ENCODE measurements around the gene CCDC91. TPM values are rescaled to one million over a fixed set of nuclear protein-coding genes. Genes with fewer than 3 reads are reported as not detected.
"Not testable (repeated sequence)": the region's sequence is repeated elsewhere in the genome, so short reads cannot be mapped to it uniquely, and the experiment has no call there.

CCDC91 gene
- total RNA-seq, 2 experiments from 2014 or later: 19.0 to 22.1 TPM

DNA sequence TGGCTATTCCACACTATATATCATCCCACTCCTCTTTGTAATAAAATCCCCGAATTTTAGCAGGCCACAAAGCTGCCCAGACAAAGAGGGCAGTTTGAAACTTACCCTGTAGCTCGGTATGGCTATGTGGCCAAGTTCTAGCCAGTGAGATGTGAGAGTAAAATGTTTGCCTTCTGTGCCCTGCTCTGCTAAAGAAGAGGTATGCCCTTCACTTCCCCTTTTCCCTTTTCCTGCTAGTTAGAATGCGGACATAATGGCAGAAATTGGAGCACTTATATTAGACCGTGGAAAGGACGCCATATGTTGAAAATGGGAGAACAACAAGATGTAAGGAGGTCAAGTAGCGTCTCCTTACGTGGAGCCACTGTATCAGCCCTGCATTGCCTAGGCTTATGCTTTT, 11.5 kb upstream of the CCDC91 start:
- POLR2A ChIA-PET: no interaction called here

DNA sequence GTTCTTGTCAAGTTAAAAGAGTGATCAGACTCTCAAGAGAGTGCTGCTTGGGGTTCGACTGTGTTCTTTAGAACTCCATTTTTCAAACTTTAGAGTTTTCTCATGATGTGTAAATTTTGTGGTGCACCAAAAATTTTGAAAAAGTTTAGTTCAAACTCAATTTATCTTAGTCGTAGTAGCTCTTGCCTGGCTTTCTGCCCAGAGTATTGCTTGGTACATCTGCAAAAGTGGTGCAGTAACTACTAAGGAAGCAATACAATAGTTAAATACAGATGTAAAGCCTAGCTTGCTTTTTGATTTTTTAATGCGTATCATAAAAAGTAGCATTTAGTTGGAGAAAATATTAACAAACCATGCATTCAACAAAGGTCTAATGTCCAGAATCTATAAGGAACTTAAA, 9.5 kb upstream of the CCDC91 start:
- CTCF ChIA-PET: no interaction called here
- POLR2A ChIA-PET: no interaction called here

More for the DNA sequence above, 11.5 kb upstream of the CCDC91 start:
- CTCF ChIA-PET: no interaction called here

DNA sequence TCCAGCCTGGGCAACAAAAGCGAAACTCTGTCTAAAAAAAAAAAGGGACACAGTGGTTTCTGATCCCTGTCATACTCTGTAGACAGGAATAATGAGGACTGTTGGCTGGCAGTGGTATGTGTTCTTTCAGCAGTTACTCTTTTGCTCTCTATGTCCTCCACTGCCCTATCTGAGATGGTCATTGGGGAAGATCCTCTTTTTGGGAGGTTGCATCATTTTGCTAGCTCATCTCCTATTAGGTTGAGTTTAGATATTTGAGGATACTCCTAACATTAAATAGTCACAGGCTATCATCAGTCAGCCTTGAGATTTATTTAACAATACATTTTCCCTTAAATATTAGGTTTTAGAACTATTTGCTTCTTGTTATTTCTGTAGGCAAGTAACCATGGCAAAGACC, 5.9 kb upstream of the CCDC91 start:
- ChIA-PET POLR2A (interaction anchor here (0.6 kb wide), 1 partner anchor 9 kb away, joined by 3 read pairs; no protein-coding TSS in a partner anchor), CTCF (no interaction called here)

DNA sequence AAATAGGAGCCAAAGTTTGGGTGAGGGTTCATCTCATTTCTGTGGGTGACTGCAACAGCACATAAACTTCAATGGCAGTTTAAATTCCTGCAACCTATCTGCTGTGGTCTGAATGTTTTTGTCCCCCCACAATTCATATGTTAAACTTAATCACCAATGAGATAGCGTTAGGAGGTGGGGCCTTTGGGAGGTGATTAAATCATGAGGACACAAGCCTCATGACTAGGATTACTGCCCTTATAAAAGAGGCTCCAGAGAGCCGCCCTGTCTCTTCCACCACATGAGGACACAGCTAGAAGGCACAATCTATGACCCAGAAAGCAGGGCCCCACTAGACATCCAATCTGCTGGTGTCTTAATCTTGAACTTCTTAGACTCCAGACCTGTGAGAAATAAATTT, 3.8 kb upstream of the CCDC91 start:
- CTCF ChIA-PET: no interaction called here
- POLR2A ChIA-PET: no interaction called here

DNA sequence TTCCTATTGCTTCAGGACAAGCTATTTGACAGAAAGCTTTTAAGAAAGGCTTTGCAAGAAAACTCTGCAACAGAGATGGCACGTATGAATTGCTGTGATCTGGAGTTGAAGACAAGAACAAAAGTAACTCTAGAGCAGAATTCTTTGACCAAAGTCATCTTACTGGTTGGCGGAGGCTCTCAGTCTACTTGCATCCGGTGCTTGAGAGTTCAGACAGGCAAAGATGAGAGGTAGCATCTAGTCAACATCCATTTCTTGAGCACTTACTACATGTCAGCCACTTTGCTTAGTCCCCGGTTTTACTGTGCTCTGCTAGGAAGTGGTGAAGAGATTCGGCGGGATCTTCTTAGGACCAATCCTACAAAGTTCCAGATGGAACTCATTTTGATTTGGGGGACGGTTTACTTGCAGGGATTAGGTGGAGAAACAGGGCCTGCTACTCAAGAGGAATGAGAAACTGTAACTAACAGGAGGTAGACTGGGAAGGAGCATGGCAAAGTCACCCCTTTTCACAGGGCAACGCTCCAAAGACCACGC, 404 bp upstream of the CCDC91 start:
- ChIA-PET CTCF (interaction anchor here (1.4 kb wide), 1 partner anchor 63 kb away, joined by 4 read pairs; no protein-coding TSS in a partner anchor), POLR2A (interaction anchor here (0.6 to 2.1 kb wide), 3 partner anchors 33 to 1130 kb away, joined by 3 to 8 read pairs (median 4); no protein-coding TSS in a partner anchor)

DNA sequence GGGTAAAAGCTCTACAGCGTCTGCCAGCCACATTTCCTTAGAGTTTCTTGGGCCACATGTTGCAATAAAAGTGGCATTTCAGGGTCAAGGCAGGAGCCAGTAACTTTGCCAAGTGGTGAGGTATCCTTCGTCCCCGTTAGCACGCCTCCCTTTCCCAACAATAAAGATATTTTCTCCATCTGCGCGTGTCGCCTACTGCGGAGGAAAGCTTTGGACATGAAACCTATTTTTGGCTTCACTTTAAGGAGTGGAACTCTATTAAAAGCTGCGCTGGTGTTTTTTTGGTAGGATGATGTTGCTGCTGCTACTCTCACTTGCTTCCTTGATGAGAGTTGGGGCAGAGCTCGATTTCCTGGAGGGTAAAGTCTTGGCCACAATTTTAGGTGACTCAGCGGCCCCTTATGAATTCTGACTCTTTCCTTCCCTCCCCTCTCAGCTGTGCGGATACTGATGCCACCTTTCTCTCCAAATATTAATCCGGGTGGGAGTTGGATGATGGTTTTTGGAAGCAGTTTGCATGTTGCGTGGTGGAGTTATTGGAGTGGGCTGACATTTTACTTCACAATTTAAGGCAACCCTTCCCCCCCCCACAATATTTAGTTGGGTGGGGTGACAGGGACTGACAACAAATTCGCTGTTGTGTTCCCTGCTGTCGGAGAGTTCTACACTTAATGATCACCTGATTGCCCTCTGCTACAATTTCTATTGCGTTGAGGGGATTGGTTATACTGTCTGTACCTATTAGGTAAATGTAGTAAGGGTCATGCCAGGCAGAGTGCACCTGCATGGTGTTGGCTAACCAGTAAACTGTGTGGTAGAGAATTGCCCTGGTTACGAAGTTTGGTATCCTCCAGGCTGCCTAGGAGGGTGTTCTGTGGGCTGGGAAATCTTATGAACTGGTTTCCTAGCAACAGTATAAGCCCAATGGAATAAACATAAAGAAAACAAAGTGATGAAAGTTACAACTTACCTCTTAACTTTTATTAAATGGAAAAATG, 1.1 kb downstream of the CCDC91 start:
- ChIA-PET CTCF (interaction anchor here (1.4 kb wide), 1 partner anchor 62 kb away, joined by 4 read pairs; no protein-coding TSS in a partner anchor), POLR2A (interaction anchor here (1.2 to 2.1 kb wide), 4 partner anchors 32 to 62 kb away, joined by 3 to 8 read pairs (median 5); no protein-coding TSS in a partner anchor)

DNA sequence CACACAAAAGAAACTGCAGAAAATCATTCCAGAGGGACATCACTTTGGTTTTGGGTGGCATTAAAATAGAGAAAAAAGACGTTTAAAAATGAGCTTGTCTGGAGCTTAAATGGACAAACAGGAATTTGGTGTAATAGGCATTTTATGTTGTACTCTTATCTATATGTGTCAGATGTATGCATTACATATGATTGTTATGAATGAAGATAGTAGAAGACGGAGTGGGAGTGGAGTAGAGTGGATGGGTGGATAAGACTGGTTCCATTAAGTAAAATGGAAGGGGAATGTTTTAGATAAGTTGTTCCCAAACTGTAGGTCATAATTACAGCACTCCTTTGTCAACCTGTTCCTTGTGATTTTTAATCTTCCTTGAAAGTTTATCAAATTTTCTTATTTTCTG, 1.9 kb downstream of the CCDC91 start:
- ChIA-PET CTCF (no interaction called here), POLR2A (no interaction called here)

DNA sequence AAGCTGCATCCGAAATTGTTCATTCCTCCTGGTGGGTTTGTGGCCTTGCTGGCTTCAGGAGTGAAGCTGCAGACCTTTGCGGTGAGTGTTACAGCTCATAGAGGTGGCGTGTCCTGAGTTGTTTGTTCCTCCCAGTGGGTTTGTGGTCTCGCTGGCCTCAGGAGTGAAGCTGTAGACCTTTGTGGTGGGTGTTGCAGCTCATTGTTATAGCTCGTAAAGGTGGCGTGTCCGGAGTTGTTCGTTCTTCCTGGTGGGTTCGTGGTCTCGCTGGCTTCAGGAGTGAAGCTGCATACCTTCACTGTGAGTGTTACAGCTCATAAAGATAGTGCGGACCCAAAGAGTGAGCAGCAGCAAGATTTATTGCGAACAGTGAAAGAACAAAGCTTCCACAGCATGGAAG, 4.4 kb downstream of the CCDC91 start:
- POLR2A ChIA-PET: not testable (repeated sequence)
- CTCF ChIA-PET: interaction anchor here (1.2 kb wide), 1 partner anchor 23 kb away, joined by 3 read pairs; no protein-coding TSS in a partner anchor

DNA sequence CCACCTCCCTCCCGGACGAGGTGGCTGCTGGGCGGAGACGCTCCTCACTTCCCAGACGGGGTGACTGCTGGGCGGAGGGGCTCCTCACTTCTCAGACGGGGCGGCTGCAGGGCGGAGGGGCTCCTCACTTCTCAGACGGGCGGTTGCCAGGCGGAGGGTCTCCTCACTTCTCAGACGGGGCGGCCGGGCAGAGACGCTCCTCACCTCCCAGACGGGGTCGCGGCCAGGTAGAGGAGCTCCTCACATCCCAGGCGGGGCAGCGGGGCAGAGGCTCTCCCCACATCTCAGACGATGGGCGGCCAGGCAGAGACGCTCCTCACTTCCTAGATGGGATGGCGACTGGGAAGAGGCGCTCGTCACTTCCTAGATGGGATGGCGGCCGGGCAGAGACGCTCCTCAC, 10.9 kb downstream of the CCDC91 start:
- CTCF ChIA-PET, POLR2A ChIA-PET: not testable (repeated sequence)

DNA sequence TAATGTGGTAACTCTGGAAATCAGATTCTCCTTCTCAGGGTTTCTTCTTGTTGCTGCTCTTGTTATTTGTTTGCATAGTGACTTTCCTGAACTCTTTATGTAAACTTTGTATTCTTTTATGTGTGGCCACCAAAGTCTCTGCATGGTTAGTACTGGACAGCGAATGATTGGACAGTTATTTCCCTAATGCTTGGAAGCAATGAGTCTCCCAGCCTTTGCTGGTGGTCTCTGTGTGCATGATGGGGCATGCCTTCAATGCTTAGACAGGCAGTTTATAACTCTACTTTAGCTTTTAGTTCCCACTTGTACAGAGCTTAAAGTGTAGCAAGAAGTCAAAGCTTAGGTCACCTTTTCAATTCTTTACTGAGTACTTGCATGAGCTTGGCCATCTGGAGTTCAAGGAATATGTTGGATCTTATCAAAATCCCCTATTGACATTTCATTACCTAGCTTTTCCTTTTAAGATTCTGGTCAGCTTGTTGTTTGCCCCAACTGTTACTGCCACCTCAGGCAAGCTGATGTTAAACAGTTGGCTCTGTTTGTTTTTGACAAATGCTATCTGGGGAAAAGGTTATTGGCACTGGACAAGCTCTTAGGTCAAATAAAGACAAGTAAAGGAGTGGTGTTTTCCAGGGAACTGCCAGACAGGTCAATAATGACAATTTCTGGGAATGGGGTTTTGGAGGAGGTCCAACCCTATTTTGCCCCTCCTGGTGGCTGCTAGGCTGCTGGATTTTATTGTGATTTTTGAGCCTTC, 12.3 kb downstream of the CCDC91 start:
- ChIA-PET POLR2A (no interaction called here), CTCF (no interaction called here)

DNA sequence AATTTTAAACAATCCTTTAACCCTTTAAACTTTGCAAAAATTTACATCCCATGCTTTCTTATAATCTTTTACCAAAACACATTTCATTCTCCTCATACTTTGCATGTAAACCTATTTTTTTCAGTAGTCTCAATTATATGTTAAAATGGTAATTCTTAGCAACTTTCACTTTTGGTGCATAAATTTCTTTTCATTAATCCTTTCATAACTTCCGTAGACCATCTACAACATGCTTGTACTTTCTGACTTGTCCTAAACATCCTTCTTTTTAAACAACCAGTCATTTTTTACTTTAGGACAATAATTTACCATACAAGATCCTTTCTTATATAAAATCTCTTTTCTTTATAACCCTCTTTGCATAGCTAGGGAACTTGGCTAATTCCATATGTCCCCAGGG, 19.5 kb downstream of the CCDC91 start:
- ChIA-PET POLR2A (no interaction called here), CTCF (no interaction called here)

DNA sequence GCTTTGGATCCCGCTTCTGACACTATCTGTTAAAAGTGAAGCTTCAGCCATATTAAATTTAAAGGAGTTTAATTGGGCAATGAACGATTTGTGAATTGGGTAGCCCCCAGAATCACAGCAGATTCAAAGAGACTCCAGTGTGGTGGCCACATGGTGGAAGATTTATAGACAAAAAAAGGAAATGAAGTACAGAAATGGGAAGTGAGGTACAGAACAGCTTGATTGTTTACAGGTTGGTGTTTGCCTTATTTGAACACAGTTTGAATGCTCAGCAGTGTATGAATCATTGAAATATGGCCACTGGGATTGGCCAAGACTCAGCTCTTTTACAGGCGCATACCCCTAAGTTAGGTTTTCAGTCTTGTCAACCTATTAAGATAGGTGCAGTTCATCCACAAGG, 21.9 kb downstream of the CCDC91 start:
- ChIA-PET CTCF (no interaction called here), POLR2A (no interaction called here)

DNA sequence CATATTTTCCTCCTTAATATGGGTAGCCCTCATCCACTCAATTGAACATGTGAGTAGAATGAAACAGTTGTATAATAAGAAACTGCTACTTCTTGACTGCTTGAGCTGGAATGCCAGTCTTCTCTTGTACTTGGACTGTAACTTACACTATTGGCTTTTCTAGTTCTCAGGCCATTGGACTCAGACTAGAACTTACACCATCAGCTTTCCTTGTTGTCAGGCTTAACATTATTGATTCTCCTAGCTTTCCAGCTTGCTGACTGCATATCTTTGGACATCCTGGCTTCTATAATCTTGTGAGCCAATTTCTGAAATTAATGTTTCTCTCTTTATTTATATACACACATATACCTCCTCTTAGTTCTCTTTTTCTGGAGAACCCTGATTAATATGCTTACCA, 24.8 kb downstream of the CCDC91 start:
- POLR2A ChIA-PET: no interaction called here
- CTCF ChIA-PET: no interaction called here

DNA sequence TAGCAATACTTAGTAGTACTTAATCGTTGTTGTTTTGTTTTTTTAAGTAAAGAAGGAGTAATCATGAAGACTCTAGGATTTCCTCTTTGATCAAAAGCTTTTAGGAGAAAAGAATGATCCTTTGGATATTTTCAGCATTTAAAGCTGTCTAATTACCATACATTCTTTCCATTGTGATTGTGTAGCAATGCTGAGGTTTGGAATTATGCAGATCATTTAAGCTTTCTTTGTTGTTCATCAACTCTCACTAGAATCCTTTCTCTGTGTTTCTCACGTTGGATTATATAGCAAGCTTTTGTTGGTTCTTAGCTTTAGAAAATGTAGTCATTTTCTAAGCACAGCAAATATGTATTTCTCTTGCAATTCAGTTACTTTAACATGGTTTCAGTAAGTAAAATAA, 25.8 kb downstream of the CCDC91 start:
- CTCF ChIA-PET: interaction anchor here (0.6 kb wide), 1 partner anchor 70 kb away, joined by 3 read pairs; no protein-coding TSS in a partner anchor
- POLR2A ChIA-PET: no interaction called here

DNA sequence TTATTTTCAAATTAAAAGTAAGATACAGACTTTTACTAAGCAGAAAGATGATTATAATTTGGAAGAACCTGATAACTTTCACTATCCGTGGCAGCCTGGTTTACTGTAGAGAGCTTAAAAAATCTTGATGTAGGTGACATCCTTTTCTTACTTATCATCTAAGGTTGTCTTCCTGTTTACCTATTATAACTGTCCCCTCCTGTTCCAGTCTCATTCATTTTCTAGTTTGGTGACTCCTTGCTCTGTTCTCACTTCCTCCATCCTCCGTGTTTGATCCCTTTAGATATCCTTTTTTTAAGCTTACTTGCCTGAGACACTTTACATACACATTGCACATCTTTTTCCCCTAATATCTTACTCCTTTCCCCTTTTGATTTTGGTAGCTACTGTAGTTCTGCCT, 27.5 kb downstream of the CCDC91 start:
- ChIA-PET CTCF (interaction anchor here (0.8 kb wide), 1 partner anchor 23 kb away, joined by 3 read pairs; no protein-coding TSS in a partner anchor), POLR2A (no interaction called here)

DNA sequence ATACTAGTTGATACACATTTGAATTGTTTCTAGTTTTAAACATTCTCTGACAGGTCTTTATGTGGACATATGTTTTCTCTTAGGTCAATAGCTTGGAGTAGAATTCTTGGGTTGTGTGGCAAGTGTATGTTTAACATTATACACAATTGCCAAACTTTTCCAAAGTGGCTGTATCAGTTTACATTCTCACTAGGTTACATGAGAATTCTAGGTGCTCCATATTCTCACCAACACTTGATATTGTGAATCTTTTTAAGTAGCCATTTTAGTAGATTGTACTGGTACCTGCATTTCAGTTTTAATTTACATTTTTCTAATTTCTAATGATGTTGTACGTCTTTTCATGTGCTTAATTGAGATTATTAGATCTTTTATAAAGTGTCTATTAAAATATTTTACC, 28.6 kb downstream of the CCDC91 start:
- ChIA-PET POLR2A (no interaction called here), CTCF (interaction anchor here (0.7 kb wide), 1 partner anchor 148 kb away, joined by 3 read pairs; no protein-coding TSS in a partner anchor)

DNA sequence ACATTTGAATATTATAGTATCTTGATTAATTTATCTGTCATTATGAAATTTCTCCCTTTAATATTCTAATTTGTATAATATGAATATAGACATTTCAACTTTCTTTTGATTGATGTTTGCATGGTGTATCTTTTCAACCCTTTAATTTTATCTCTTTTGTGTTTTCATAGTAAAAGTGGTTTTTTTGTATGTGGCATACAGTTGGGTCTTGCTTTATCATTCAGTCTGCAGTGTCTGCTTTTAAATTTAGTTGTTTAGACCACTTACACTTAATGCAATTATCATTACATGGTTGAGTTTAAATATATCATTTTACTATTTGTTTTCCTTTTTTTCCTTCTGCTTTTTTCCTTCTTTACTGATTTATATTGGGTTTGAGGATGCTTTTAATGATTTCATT, 29.6 kb downstream of the CCDC91 start:
- POLR2A ChIA-PET: no interaction called here
- CTCF ChIA-PET: no interaction called here

DNA sequence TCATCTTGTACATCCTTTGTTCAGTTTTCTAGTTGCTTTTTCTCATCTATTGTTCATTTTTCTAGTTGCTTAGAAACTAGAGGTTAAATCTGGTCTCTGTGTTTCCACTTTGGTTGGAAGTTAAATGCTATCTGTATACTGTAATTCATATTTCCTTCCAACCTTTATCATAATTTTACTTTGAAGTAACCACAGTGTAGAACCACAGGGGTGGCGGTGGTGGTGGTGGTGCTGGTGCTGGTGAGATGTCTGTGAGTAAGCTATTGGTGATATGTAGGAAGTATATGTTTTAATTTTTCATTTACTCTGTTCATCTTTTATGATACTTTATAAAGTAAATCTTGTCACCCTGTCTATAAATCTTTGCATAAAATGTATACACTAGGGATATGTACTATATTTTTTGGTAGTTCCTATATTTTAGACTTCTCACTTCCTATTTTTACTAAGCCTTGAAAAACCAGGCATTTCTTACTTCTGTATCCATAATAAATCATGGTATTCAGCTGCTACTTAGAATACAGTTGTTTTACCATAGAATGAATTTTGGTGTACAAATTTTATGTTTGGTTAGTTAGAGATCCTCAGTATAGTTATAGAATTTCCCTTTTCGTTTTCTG, 31.9 kb downstream of the CCDC91 start:
- ChIA-PET CTCF (interaction anchor here (1.5 kb wide), 1 partner anchor 31 kb away, joined by 4 read pairs; no protein-coding TSS in a partner anchor), POLR2A (interaction anchor here (0.7 to 1.2 kb wide), 3 partner anchors 10 to 32 kb away, joined by 3 to 8 read pairs (median 3); partner anchors contain the start of gene CCDC91)

DNA sequence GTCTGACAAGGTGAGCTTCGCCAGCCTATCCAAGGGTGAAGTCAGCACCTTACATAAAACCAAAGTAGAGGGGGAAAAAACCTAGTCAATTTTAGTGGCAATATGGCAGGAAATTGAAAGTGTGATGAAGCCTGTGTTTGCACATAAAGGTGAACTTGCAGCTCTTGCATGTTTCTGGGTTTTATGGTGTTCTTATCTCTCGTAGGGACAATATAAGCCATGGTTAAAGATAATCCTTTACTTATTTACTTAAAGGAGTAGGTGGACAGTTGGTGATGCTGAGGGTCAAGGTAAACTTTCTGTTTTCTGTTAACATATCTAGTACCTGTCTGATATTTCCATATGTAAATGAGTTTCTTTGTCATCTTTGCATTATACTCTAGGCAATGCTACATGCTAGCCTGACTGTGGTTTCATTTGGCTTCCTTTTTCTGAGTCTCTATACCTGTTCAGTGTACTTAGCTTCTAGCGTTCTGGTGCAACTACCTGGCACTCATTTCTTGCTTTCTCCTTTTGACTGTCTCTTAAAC, 32.8 kb downstream of the CCDC91 start:
- POLR2A ChIA-PET: interaction anchor here (0.7 to 1.2 kb wide), 2 partner anchors 30 to 33 kb away, joined by 3 to 8 read pairs; partner anchors contain the start of gene CCDC91
- CTCF ChIA-PET: interaction anchor here (1.5 kb wide), 1 partner anchor 30 kb away, joined by 4 read pairs; no protein-coding TSS in a partner anchor

All from activated CD8-positive, alpha-beta memory T cell treated with anti-CD3 and anti-CD28 coated beads for 36 hours (primary cell).